Endothelial cell of coronary artery (primary cell): ENCODE results near the gene TRIP13. TPM values are rescaled to one million over a fixed set of nuclear protein-coding genes. Genes with fewer than 3 reads are reported as not detected.

Experiments
- total RNA-seq: library from RNA; depleted of rRNA; stranded (reverse); fragments of >200 nt; gene quantifications from 2 replicates; pipeline ENCODE4 v1.2.3, GENCODE V29; 2014

TRIP13 gene
- 12.8 and 34.1 TPM in 2 replicates for total RNA-seq

GRCh38 chr5:892394-893136, at the start of gene TRIP13, which contains the start of gene BRD9:
Gene TRIP13 (plus strand): TSS chr5:892884. CDS start chr5:892999, 115 bp downstream.
Gene BRD9 (minus strand): TSS chr5:892801. CDS start chr5:892657, 144 bp downstream.

GRCh38 chr5:850511-851006, 42.1 kb upstream of the TRIP13 start, which contains the start of gene ZDHHC11:
Gene ZDHHC11 (minus strand): TSS chr5:850986. CDS start chr5:850602, 384 bp downstream.

Other genes starting within 250 kb of the TRIP13 start
- gene TPPP, start 199.5 kb upstream of the TRIP13 start, total RNA-seq = 0.18 and 0.19 TPM in 2 replicates
- not detected in 2 replicates for gene ZDHHC11B, start 108.2 kb upstream of the TRIP13 start, total RNA-seq
- 0.18 and 0.75 TPM in 2 replicates for gene ZDHHC11, start 41.9 kb upstream of the TRIP13 start, total RNA-seq
- 50.4 and 57.5 TPM in 2 replicates for gene BRD9, start 83 bp upstream of the TRIP13 start, total RNA-seq
- gene NKD2, start 115.9 kb downstream of the TRIP13 start, total RNA-seq = not detected in 2 replicates
- 22.4 and 27.9 TPM in 2 replicates for gene SLC12A7, start 219.2 kb downstream of the TRIP13 start, total RNA-seq